NCI-H2196 (cell line): ENCODE results near the gene FLVCR2.

Experiments used
- DNase-seq: peaks from one replicate; lab custom pipeline; 2025; ENCODE audit not compliant: unreplicated experiment; lab: John Stamatoyannopoulos, UW

FLVCR2 gene

GRCh38 chr14:75627406-75627805, 49.0 kb downstream of the FLVCR2 start:
- no peak for DNase-seq

- no peak for DNase-seq
These were observed 50.4 kb downstream of the FLVCR2 start for GRCh38 chr14:75628816-75629215.

- no peak for DNase-seq
These were observed 52.5 kb downstream of the FLVCR2 start for GRCh38 chr14:75630695-75631452.

- DNase-seq: no peak
These were observed 53.0 kb downstream of the FLVCR2 start for GRCh38 chr14:75631453-75631831.

GRCh38 chr14:75634848-75635247, 56.4 kb downstream of the FLVCR2 start:
- DNase-seq: no peak

- no peak for DNase-seq
These were observed 57.8 kb downstream of the FLVCR2 start for GRCh38 chr14:75636100-75636692.

GRCh38 chr14:75640876-75641275, 62.5 kb downstream of the FLVCR2 start:
- no peak for DNase-seq

- DNase-seq: no peak
These were observed 65.6 kb downstream of the FLVCR2 start for GRCh38 chr14:75643985-75644384.

GRCh38 chr14:75645056-75645455, 66.6 kb downstream of the FLVCR2 start:
- no peak for DNase-seq

GRCh38 chr14:75646762-75647161, 68.3 kb downstream of the FLVCR2 start:
- no peak for DNase-seq

- no peak for DNase-seq
These were observed 69.2 kb downstream of the FLVCR2 start for GRCh38 chr14:75647640-75648039.

GRCh38 chr14:75648066-75648838, 69.8 kb downstream of the FLVCR2 start:
- DNase-seq: peak; percentile 79

GRCh38 chr14:75649337-75649736, 70.9 kb downstream of the FLVCR2 start:
- no peak for DNase-seq

GRCh38 chr14:75649773-75650172, 71.4 kb downstream of the FLVCR2 start:
- DNase-seq: no peak

- no peak for DNase-seq
These were observed 72.0 kb downstream of the FLVCR2 start for GRCh38 chr14:75650253-75651058.

- DNase-seq: no peak
These were observed 75.1 kb downstream of the FLVCR2 start for GRCh38 chr14:75653563-75653962.

GRCh38 chr14:75654127-75654732, 75.8 kb downstream of the FLVCR2 start:
- peak; percentile 69 for DNase-seq

GRCh38 chr14:75655235-75655634, 76.8 kb downstream of the FLVCR2 start:
- DNase-seq: no peak

GRCh38 chr14:75657331-75657730, 78.9 kb downstream of the FLVCR2 start:
- no peak for DNase-seq

GRCh38 chr14:75658957-75659356, 80.5 kb downstream of the FLVCR2 start:
- no peak for DNase-seq

GRCh38 chr14:75660238-75660629, 81.8 kb downstream of the FLVCR2 start:
- DNase-seq: no peak
